GM18499 (cell line): ENCODE measurements around the gene PDE5A.

Experiments
- ATAC-seq: cut with Tn5 transposase; IDR thresholded peaks from one replicate; pipeline ENCODE4 v1.9.1; 2021; ENCODE audit warnings: moderate number of reproducible peaks; ENCODE audit not compliant: insufficient read depth, unreplicated experiment

PDE5A gene

GRCh38 chr4:119589165-119589564 lies 39.4 kb downstream of the PDE5A start:
- ATAC-seq: no peak

DNA sequence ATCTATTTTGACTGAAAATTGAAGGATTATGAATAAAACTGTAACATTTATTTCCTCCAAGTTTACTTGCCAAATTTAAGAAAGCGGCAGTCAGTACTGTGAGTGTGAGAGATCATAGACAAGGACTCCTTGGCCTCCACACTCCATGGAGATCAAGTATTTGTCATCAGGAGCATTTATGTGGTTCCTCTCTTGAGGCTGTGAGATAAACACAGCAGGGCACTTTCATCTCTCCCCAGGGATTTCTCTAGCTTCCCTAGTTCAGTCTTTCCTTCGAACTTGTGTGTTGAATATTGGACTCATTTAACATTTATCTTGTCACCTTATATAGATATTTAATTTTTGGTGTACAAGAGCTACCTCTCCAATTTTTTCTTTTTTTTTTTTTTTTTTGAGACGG lies 40.8 kb downstream of the PDE5A start:
- no peak for ATAC-seq

DNA sequence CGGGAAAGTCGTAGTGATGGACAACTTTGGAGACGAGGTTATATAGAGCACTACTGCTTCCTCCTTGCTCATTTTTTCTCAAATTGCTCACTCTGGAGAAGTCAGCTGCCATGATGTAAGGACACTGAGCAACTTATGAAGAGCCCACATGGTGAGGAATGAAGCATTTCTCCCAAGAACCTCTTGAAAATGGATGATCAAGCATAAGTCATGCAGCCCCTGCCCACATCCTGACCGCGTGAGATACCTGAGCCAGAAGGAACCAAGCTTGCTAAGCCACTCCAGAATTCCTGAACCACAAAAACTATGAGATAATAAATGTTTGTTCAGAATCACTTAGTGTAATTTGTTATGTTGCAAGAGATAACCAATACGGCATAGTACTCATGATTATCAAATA lies 42.8 kb downstream of the PDE5A start:
- no peak for ATAC-seq

DNA sequence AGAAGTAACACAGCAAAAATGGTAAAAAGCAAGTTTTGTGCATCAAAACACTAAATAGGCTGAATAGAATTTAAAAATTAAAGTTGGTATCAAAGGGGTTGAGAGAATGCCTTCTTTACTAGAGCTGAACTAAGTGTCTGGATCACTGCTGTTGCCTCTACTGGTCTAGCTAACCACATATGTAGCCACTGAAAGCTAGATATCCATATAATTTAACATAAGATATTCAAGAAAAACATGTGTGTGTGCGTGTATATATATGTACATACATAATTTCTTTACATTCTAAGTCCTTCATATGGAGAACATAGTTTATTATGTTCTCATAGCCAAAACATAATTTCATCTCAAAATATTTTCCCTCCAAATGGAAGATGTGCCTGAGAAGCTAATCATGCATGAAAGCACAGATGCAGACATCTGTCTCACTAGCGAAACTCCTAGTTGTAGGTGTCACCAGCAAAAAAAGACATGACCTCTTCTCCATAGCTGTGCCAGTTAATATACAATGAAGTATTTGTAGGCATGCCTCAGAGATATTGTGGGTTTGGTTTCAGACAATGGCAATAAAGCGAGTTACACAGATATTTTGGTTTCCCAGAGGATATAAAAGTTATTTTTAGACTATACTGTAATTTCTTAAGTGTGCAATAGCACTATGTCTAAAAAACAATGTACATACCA lies 47.3 kb downstream of the PDE5A start:
- ATAC-seq: no peak

GRCh38 chr4:119580293-119580692 lies 48.3 kb downstream of the PDE5A start:
- no peak for ATAC-seq

DNA sequence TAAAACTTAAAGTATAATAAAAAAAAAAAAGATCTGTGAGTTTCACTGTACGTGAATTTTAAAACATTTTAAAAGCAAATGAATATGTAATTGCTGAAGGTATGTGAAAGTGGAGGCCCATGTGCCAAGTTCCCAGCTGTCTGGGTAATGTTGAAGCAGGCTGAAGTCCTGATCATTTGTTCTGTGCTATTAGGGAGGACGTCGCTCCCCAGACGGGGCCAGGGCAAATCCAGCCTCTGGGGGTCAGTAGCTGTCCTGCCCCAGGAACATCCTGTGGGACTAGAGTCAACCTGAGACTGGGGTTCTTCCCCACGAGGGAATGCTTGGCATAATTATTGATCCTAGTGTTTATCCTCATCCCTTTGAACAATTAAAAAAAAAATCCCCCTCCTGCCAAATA lies 48.8 kb downstream of the PDE5A start:
- ATAC-seq: no peak

DNA sequence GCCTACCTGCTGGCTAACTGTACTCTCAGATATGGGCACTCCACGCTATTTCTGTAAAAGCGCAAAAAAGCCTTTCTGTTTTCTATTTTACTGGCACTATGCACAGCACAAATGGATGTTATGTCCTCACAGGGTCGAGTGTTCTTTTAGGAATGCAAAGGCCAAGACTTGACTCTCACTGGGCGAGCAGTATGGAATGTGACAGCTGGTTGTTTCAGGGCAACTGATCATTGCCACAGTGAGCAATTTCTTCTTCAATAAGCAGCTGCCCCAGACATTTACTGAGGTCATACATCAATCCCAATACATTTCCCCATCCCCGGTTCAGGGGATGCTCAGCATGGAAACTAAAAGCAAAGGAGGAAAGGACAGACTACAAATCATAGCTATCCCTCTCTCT lies 58.2 kb downstream of the PDE5A start:
- no peak for ATAC-seq

DNA sequence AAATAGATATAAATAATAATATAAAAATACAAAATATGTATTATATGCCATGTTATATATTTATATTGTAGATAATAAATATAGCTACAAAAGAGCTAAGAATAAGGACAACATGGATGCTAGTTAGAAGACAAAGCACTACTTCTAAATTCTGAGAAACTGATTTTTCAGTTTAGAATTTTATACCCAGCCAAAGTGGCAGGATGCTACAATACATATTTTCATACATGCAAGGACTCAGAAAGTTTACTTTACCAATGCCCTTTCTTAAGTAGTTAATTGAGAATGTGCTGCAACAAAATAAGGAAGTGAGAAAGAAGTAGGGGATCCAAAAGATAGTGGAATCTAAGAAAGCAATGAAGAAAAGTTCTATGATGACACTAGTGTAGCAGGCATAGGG lies 64.5 kb downstream of the PDE5A start:
- ATAC-seq: no peak

GRCh38 chr4:119559044-119559647 lies 69.5 kb downstream of the PDE5A start:
- ATAC-seq: no peak

GRCh38 chr4:119550857-119551532 lies 77.6 kb downstream of the PDE5A start:
- no peak for ATAC-seq

DNA sequence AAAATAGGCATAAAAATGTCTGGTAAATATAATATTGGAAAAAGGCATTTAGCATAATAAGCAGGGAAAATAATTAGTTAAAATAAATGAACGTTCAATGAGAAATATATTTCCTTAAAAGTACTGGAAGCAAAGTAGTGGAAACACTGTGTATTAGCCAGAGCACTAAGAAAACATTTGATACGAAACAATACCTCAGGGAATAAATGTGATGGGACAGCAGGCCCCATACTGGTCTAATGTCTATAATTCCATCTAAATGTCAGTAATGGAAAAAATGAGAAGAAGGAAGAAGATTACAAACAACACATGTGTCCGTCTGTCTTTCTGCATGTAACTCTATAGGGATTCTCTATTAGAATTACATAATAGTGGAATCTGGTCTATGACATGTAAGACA lies 79.0 kb downstream of the PDE5A start:
- no peak for ATAC-seq

GRCh38 chr4:119543779-119544178 lies 84.8 kb downstream of the PDE5A start:
- ATAC-seq: no peak

DNA sequence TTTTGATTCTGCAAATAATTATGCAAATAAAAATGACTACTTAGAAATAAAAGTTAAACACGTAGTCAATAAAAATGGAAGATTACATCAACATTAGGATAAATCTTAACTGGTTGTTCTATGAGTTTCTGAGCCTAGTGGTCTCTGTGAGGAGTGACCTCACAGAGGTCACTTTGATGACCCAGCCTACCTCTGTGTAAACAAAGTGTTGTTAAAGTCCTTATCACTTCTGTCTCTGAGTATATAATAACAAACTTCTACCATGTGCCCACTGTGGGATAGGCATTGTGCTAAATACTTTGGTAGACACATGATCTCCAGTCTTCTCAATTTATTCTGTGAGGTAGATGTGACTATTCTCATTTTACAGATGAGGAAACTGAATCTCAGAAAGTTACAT lies 85.4 kb downstream of the PDE5A start:
- ATAC-seq: no peak

DNA sequence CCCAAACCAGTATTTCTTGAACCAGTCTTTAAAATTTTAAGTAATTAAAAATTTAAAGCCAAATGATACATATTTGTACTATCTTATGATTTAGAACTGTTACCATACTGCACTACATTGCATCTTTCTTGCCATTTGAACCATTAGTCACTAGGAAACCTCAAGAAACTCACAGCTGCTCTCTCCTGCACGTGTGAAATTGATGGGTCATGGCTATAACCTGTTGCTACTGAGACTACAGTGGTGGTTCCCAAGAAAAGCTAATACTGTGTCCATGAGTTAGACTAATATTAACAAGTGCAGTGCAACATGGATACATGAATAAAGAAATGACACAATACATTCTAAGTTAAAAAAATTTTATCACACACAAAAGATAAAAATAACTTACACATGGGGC lies 88.4 kb downstream of the PDE5A start:
- ATAC-seq: no peak

- no peak for ATAC-seq
These were observed 91.0 kb downstream of the PDE5A start for GRCh38 chr4:119537586-119537985.

- ATAC-seq: no peak
These were observed 91.8 kb downstream of the PDE5A start for GRCh38 chr4:119536572-119537528.

DNA sequence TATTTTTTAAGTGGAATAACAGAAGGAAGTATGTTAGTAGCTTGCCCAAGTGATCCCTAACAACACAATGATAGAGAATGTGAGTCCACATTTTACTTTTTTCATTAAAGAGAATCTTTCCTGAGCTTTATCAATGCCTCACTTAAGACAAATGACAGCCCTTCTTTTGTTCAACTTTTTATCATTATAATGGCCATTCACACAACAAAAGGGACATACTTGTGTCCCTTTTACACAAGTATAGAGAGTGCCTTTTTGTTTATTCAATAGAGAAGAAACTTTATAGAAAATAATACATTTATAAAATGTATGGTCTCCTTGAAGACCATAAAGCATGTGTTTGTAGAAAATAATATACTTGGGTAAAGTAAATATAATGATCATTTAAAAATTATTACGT lies 96.3 kb downstream of the PDE5A start:
- ATAC-seq: no peak

DNA sequence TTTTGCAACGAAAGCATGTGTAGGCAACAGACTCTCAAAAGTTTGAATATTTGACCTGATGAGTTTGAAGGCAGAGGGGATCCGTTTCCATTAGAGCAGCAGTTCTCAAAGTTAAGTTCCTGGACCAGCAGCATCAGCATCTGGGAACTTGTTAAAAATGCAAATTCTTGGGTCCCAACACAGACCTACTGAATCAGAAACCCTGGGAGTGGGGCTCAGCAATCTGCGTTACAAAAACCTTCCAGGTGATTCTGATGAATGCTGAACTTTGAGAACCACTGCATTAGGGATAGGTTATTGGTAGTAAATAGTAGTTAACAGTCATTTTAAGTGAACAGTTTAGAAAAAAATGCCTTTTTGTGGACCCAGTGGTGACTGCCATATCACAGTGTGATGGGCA lies 98.8 kb downstream of the PDE5A start:
- ATAC-seq: no peak

DNA sequence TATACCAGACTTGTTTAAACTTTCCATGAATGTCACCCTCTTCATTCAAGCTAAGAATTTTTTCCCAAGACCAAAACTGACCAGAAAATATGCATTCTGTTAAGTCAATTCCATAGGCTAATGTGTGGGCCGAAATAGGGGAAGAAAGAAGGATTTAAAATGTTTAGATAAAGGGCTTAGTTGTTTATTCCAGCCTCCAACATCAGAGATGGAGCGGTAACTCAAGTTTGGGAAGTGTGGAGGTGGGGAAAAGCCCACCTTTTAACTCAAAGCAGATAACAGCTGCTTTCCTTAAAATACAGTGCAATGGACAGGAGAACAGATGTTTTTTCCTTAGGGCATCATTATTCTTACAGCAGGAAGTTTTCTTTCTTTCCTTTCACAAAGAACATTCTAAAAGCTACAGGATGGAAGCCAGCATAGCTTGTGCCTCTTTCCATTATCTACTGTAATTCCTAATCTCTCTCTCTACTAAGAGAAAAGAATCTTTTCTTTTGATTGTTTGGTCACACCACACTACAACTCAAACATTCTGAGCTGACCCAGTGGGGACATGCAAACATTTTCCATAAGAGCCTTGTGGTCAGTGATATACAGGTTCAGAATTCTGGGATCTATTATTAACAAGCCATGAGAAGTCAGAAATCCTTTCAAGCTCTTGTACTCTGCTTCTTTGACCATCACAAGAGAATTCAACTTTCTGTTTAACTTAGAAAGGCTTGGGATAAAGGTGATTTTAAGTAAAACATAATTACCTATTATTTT lies 101.6 kb downstream of the PDE5A start:
- ATAC-seq: no peak
